DND-41 (cell line): Measurements from ENCODE around the gene MBP.

Source experiments
- CTCF ChIP-seq: IDR thresholded peaks from 2 replicates; pipeline ENCODE4 v1.5.1; 2012; ENCODE audit warnings: borderline replicate concordance, low read length, moderate library complexity, mild to moderate bottlenecking; ENCODE audit not compliant: poor library complexity, severe bottlenecking; ENCODE audit errors: extremely low read depth
- EZH2 ChIP-seq: IDR thresholded peaks from 3 replicates; pipeline ENCODE4 v1.6.1; 2012; ENCODE audit warnings: borderline replicate concordance, low read depth, mild to moderate bottlenecking, moderate library complexity, low read length, inconsistent platforms; ENCODE audit not compliant: severe bottlenecking

DNA sequence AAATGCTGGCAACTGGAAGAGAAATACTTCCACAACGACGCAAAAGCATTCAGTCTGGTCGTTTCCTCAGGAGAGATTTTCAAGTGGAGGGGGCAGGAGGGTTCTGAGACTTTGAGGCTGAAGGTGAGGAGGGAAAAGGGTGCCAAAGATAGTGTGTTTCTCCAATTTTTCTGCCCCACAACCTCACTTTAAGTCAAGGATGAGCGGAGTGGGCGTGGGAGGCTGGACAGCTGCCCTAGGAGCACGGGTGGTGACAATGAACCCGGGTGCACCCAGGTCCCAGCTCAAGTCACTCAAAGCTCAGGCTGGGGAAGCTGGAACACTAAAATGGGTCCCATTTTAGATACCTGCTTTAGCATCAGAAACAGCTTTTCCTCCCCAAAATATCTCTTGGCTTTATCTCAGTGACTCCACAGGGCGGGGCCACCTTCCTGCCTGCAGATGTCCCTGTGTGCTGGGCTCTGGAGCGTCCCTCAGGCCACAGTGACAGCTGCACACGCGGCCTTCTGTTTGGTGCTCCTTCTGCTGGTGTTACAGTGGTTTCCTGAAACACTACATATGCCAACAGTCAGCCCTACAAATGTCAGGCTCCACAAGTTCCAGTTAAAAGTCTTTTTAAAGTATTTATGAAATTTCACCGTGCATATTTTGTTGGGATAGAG is 1.4 kb upstream of the MBP start:
- TF ChIP-seq CTCF (peak; percentile 63), EZH2 (no peak)
